Heart left ventricle (tissue), 13 donors: ENCODE data around the gene GIMAP5.

Experiments
- POLR2A ChIP-seq, 2 donors: fragments of 450-650 bp; IDR thresholded peaks; one replicate each; pipeline ENCODE4 v1.6.1; 2017; ENCODE audit warnings: antibody characterized with exemption in 2 of 2, mild to moderate bottlenecking in 2 of 2, moderate library complexity in 2 of 2
- TF ChIP-seq, protein P1 (sequence below), 12 donors: fragments of 200-600 bp; sonication (generic) in 4 of 12; IDR thresholded peaks; one replicate each; pipeline versions ENCODE4 v1.5.0 to v1.8.0; 2018 to 2022; ENCODE audit warnings: antibody characterized with exemption in 12 of 12, mild to moderate bottlenecking in 5 of 12
- donor health status: ischemic (EF 13 %, LVEDD 7.1; RV severe dilation, severe dysfunction).
- donor health status: DM: no; HTN: yes; CAD: no.
- donor health status: DM: no; HTN: no; CAD: no.
- donor health status: ischemic (EF 25% LVEDD 6.9; RV normal size, moderate dysfunction).
- donor health status: ischemic (EF 25% LVEDD 5.7; RV mildly dilated, moderate dysfunction).
- donor health status: ischemic (EF 35%, LVEDD 5.7; RV mildly dilated, moderate dysfunction).
- donor health status: nonischemic (EF 11% LVEDD 7.7; RV severe dilation, severe dysfunction).
- donor health status: DM: yes; HTN: yes; CAD: no.
- donor health status: PGD.
- donor health status: ischemic (EF 29% LVEDD 5.4; RV normal size, mild dysfunction).
- donor health status: nonischemic (EF 23%, LVEDD 6.1; RV moderate dilation, normal function).

DNA sequence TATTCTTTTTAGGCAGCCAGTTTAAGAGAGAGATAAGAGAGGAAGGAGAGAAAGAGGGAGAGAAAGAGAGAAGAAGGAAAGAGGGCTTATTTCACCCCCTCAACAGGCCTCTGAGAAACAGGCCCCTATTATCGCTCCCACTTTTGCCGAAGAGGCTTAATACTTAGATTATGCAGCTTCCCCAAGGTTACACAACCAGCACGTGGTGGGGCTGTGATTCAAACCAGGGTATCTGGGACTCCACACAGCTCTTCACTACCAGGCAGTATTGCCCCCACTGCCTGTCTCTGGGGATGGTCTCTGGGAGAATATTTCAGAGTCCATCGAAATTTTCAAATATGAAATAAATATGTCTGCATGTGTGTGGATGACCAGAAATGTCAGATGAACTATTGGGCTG, 17.8 kb upstream of the GIMAP5 start:
- TF ChIP-seq, protein P1, sequence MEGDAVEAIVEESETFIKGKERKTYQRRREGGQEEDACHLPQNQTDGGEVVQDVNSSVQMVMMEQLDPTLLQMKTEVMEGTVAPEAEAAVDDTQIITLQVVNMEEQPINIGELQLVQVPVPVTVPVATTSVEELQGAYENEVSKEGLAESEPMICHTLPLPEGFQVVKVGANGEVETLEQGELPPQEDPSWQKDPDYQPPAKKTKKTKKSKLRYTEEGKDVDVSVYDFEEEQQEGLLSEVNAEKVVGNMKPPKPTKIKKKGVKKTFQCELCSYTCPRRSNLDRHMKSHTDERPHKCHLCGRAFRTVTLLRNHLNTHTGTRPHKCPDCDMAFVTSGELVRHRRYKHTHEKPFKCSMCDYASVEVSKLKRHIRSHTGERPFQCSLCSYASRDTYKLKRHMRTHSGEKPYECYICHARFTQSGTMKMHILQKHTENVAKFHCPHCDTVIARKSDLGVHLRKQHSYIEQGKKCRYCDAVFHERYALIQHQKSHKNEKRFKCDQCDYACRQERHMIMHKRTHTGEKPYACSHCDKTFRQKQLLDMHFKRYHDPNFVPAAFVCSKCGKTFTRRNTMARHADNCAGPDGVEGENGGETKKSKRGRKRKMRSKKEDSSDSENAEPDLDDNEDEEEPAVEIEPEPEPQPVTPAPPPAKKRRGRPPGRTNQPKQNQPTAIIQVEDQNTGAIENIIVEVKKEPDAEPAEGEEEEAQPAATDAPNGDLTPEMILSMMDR (IDR thresholded peaks at IDR 0.05), result no peak
- TF ChIP-seq POLR2A (IDR thresholded peaks at IDR 0.05), result no peak
